AG04449 (cell line): ENCODE results near the gene COMMD1.
"Not testable (repeated sequence)": the region's sequence is repeated elsewhere in the genome, so short reads cannot be mapped to it uniquely, and the experiment has no call there.

Experiments used
- CTCF ChIA-PET: fragments of 350-600 bp; formaldehyde crosslinking; extraction: SDS; loops from one replicate; lab custom pipeline; 2021; ENCODE audit warnings: antibody characterized with exemption; lab: Yijun Ruan, JAX
- POLR2A ChIA-PET: fragments of 400-600, 350-600 bp; formaldehyde crosslinking; extraction: SDS; loops from one replicate; lab custom pipeline; 2020; ENCODE audit warnings: antibody characterized with exemption, inconsistent platforms; lab: Yijun Ruan, JAX
- DNase-seq: peaks from one replicate; pipeline ENCODE4 v3.0.0-alpha.2; 2010; ENCODE audit warnings: low read depth, low spot score
- H3K4me3 ChIP-seq: 2 replicates; pipeline ENCODE4 v1.5.1; 2011; ENCODE audit warnings: low read depth, mild to moderate bottlenecking, control low read depth, low read length
- TF ChIP-seq, protein P1 (sequence below): IDR thresholded peaks from one replicate; pipeline ENCODE4 v1.5.1; 2011; ENCODE audit warnings: mild to moderate bottlenecking, moderate library complexity, low read length, control low read depth, inconsistent platforms; ENCODE audit not compliant: insufficient read depth; ENCODE audit errors: missing control alignments

COMMD1 gene

GRCh38 chr2:61898810-61899209 is 6.7 kb upstream of the COMMD1 start:
- CTCF ChIA-PET = interaction anchor here (0.7 to 1.9 kb wide), 4 partner anchors 9 to 764 kb away, joined by 3 to 4 read pairs (median 3); no protein-coding TSS in a partner anchor
- H3K4me3 ChIP-seq = no peak overlapping the region
- POLR2A ChIA-PET = no interaction called here
- no peak for DNase-seq
- TF ChIP-seq, protein P1, sequence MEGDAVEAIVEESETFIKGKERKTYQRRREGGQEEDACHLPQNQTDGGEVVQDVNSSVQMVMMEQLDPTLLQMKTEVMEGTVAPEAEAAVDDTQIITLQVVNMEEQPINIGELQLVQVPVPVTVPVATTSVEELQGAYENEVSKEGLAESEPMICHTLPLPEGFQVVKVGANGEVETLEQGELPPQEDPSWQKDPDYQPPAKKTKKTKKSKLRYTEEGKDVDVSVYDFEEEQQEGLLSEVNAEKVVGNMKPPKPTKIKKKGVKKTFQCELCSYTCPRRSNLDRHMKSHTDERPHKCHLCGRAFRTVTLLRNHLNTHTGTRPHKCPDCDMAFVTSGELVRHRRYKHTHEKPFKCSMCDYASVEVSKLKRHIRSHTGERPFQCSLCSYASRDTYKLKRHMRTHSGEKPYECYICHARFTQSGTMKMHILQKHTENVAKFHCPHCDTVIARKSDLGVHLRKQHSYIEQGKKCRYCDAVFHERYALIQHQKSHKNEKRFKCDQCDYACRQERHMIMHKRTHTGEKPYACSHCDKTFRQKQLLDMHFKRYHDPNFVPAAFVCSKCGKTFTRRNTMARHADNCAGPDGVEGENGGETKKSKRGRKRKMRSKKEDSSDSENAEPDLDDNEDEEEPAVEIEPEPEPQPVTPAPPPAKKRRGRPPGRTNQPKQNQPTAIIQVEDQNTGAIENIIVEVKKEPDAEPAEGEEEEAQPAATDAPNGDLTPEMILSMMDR = peak; percentile 52

- TF ChIP-seq, protein P1 = no peak
- ChIA-PET CTCF (no interaction called here), POLR2A (no interaction called here)
- no peak for DNase-seq
- H3K4me3 ChIP-seq = no peak overlapping the region
Measured at GRCh38 chr2:61900281-61900680, 5.2 kb upstream of the COMMD1 start.

DNA sequence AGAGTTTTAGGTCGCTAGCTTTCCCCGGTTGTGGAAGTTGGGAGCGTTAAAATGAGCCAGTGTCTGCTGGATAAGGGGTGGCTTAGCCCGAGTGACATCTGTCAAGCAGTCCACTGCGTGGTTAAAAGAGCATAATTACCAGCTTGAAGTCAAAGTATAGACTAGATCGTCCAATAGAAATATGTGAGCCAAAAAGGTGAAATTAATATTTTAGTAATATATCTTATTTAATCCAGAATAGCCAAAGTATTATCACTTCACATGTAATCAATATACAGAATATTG is 654 bp downstream of the COMMD1 start:
- H3K4me3 ChIP-seq = peak overlapping the region; percentile 88
- ChIA-PET POLR2A (interaction anchor here (1.1 kb wide), 1 partner anchor 19 kb away, joined by 4 read pairs; no protein-coding TSS in a partner anchor), CTCF (interaction anchor here (1.0 to 1.7 kb wide), 4 partner anchors 12 to 505 kb away, joined by 3 to 13 read pairs (median 5); no protein-coding TSS in a partner anchor)
- TF ChIP-seq, protein P1 = no peak
- no peak for DNase-seq

DNA sequence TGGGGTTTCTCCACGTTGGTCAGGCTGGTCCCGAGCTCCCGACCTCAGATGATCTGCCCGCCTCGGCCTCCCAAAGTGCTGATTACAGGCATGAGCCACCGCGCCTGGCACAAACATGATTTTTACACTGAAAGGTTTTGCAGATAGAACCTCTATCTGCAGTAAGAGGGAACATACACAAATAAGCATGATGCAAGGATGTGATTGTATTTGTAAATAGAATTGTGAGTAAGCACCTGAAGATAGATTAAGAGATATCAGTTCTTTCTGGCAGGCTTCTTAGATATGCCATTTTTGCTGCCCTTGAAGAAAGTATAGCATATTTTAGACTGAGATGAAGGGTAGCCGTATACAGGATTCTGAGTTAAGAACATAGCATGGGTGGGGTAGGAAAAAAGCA is 3.6 kb downstream of the COMMD1 start:
- TF ChIP-seq, protein P1 = no peak
- DNase-seq = no peak
- POLR2A ChIA-PET = no interaction called here
- CTCF ChIA-PET = no interaction called here
- no peak overlapping the region for H3K4me3 ChIP-seq

DNA sequence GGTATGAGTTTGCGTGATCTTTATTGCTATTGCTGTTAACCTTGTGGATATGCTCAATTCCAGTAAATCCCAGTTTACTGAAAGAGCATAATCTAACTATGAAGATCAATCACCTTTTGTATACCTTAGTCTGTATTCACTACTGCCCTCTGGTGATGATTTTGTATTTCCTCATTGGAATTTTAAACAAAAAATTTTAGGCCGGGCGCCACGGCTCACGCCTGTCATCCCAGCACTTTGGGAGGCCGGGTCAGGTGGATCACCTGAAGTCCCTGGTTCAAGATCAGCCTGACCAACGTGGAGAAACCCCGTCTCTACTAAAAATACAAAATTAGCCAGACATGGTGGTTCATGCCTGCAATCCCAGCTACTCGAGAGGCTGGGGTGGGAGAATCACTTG is 5.1 kb downstream of the COMMD1 start:
- no peak for DNase-seq
- CTCF ChIA-PET = interaction anchor here (1.0 to 1.4 kb wide), 4 partner anchors 17 to 775 kb away, joined by 3 to 5 read pairs (median 4); no protein-coding TSS in a partner anchor
- no peak overlapping the region for H3K4me3 ChIP-seq
- TF ChIP-seq, protein P1 = no peak
- POLR2A ChIA-PET = no interaction called here

DNA sequence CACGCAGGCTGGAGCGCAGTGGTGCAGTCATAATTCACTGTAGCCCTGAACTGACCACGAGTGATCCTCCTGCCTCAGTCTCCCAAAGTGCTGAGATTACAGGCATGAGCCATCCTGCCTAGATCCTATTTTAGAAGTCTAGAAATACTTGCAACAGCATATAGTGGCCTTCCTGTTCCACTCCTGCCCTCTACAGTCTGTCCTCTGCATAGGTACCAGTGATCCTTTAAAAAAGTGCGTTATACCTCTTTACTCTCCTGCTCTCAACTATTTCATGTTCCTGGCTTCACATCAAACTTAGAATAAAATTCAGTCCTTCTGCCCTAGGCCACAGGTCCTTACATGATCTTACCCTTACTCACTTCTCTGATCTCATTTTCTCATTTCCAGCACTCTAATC is 6.0 kb downstream of the COMMD1 start:
- DNase-seq = no peak
- TF ChIP-seq, protein P1 = no peak

GRCh38 chr2:61914794-61915193 is 9.3 kb downstream of the COMMD1 start:
- H3K4me3 ChIP-seq, DNase-seq, POLR2A ChIA-PET: not testable (repeated sequence)
- CTCF ChIA-PET = interaction anchor here (1.5 to 5.9 kb wide), 2 partner anchors 497 to 499 kb away, joined by 5 to 41 read pairs; no protein-coding TSS in a partner anchor

More for the DNA sequence above, 6.0 kb downstream of the COMMD1 start:
- no peak overlapping the region for H3K4me3 ChIP-seq
- ChIA-PET CTCF (interaction anchor here (1.0 to 1.4 kb wide), 3 partner anchors 15 to 772 kb away, joined by 3 to 5 read pairs (median 4); no protein-coding TSS in a partner anchor), POLR2A (no interaction called here)
